GM06990 (cell line): ENCODE results near the gene ARHGAP20.
A peak's percentile ranks its signal among the peaks of the same experiment; 100 is the strongest.

ENCODE experiments used
- DNase-seq: peaks from one replicate; pipeline ENCODE4 v3.0.0-alpha.2; 2011; ENCODE audit not compliant: insufficient read length; ENCODE audit errors: extremely low read depth
- H3K27me3 ChIP-seq: replicated peaks from 2 replicates; pipeline ENCODE4 v1.6.0; 2011; ENCODE audit warnings: low read length; ENCODE audit not compliant: control insufficient read depth, insufficient read depth
- H3K36me3 ChIP-seq: 2 replicates; pipeline ENCODE4 v1.5.1; 2011; ENCODE audit warnings: low read length; ENCODE audit not compliant: control insufficient read depth, insufficient read depth
- H3K4me3 ChIP-seq: replicated peaks from 2 replicates; pipeline ENCODE4 v1.5.1; 2011; ENCODE audit warnings: low read depth, mild to moderate bottlenecking, control low read depth, low read length
- CTCF ChIP-seq: IDR thresholded peaks from 2 replicates; pipeline ENCODE4 v1.5.1; 2011; ENCODE audit warnings: low read length, control low read depth, mild to moderate bottlenecking, inconsistent platforms; ENCODE audit not compliant: insufficient read depth, poor library complexity, severe bottlenecking

Gene ARHGAP20

GRCh38 chr11:110720431-110721275 lies 8.4 kb upstream of the ARHGAP20 start:
- TF ChIP-seq CTCF = no peak

GRCh38 chr11:110716361-110716760 lies 4.1 kb upstream of the ARHGAP20 start:
- H3K4me3 ChIP-seq = no peak overlapping the region
- H3K27me3 ChIP-seq = peaks cover 2% of the 10 kb centered on the region; the same call in 1 of the 2 replicates
- DNase-seq = no peak
- no peak for TF ChIP-seq CTCF
- H3K36me3 ChIP-seq = no peaks in the 10 kb centered on the region

More at GRCh38 chr11:110720431-110721275, 8.4 kb upstream of the ARHGAP20 start:
- no peaks in the 10 kb centered on the region for H3K27me3 ChIP-seq
- H3K36me3 ChIP-seq = no peaks in the 10 kb centered on the region
- no peak for DNase-seq
- no peak overlapping the region for H3K4me3 ChIP-seq

- no peak for DNase-seq
- H3K27me3 ChIP-seq = peaks cover 2% of the 10 kb centered on the region
- TF ChIP-seq CTCF = no peak
- H3K4me3 ChIP-seq = no peak overlapping the region
- no peaks in the 10 kb centered on the region for H3K36me3 ChIP-seq
These were observed 3.3 kb upstream of the ARHGAP20 start for GRCh38 chr11:110715541-110715940.

GRCh38 chr11:110713449-110713776 lies 1.2 kb upstream of the ARHGAP20 start:
- no peaks in the 10 kb centered on the region for H3K36me3 ChIP-seq
- TF ChIP-seq CTCF = no peak
- DNase-seq = no peak
- no peak overlapping the region for H3K4me3 ChIP-seq
- peaks cover 2% of the 10 kb centered on the region for H3K27me3 ChIP-seq

- Histone ChIP-seq H3K27me3 (peaks cover 2% of the 10 kb centered on the region), H3K4me3 (peak overlapping the region; percentile 48), H3K36me3 (no peaks in the 10 kb centered on the region)
- DNase-seq = no peak
- TF ChIP-seq CTCF = peak; percentile 3
These were observed 617 bp upstream of the ARHGAP20 start for GRCh38 chr11:110712659-110713448.
